Transverse colon (tissue), 3 donors: Measurements from ENCODE around the gene CYP26A1.

Source experiments
- EP300 ChIP-seq: sonication (generic); formaldehyde crosslinking; IDR thresholded peaks from one replicate; pipeline ENCODE4 v1.6.1; 2017; ENCODE audit warnings: antibody characterized with exemption, low read depth
- POLR2A ChIP-seq: fragments of 450-650 bp; IDR thresholded peaks from one replicate; pipeline ENCODE4 v1.6.1; 2016; ENCODE audit warnings: antibody characterized with exemption, mild to moderate bottlenecking, moderate library complexity
- TF ChIP-seq, protein P1 (sequence below), 5 experiments: fragments of 200-600 bp in 3 of 5; fragments of 450-650 bp in 2 of 5; sonication (generic) in 3 of 5; IDR thresholded peaks; 1 replicate in 2 of 5; 2 replicates in 3 of 5; pipeline ENCODE4 v1.5.1; 2016 to 2017; ENCODE audit warnings: antibody characterized with exemption in 5 of 5, inconsistent platforms in 3 of 5, mild to moderate bottlenecking in 2 of 5, moderate library complexity in 1 of 5

DNA sequence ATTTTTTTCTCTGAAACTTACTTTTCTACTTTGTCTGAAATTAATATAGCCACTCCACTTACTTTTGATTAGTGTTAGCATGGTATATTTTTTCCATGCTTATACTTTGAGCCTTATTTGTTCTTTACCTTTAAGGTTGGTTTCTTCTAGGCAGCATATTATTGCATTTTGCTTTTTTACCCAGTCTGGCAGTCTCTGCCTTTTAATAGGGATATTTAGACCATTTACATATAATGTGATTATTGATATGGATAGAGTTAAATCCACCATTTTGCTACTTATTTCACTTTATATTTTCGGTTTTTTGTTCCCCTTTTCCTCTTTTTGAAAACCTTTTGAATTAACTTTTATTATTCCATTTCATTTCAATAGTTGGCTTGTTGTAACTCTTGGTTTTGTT is 30.3 kb downstream of the CYP26A1 start:
- TF ChIP-seq, protein P1, sequence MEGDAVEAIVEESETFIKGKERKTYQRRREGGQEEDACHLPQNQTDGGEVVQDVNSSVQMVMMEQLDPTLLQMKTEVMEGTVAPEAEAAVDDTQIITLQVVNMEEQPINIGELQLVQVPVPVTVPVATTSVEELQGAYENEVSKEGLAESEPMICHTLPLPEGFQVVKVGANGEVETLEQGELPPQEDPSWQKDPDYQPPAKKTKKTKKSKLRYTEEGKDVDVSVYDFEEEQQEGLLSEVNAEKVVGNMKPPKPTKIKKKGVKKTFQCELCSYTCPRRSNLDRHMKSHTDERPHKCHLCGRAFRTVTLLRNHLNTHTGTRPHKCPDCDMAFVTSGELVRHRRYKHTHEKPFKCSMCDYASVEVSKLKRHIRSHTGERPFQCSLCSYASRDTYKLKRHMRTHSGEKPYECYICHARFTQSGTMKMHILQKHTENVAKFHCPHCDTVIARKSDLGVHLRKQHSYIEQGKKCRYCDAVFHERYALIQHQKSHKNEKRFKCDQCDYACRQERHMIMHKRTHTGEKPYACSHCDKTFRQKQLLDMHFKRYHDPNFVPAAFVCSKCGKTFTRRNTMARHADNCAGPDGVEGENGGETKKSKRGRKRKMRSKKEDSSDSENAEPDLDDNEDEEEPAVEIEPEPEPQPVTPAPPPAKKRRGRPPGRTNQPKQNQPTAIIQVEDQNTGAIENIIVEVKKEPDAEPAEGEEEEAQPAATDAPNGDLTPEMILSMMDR (IDR thresholded peaks at IDR 0.05) = no peak
- TF ChIP-seq POLR2A (no peak), EP300 (no peak)
